Pancreas (tissue), 10 donors: ENCODE data around the gene TRAF3IP3. TPM values are rescaled to one million over a fixed set of nuclear protein-coding genes. Genes with fewer than 3 reads are reported as not detected.

Experiments used
- ATAC-seq, 4 donors: fragments of 200-7000 bp; cut with Tn5 transposase; one replicate each; pipeline versions ENCODE4 v1.8.0 to v1.9.1; 2020; ENCODE audit warnings: mild to moderate bottlenecking in 4 of 4, moderate library complexity in 4 of 4
- DNase-seq, 6 donors: peaks; one replicate each; pipeline ENCODE4 v3.0.0-alpha.2; 2020
- FAIRE-seq: peaks from 2 replicates; lab custom pipeline; 2012; peaks lifted over from hg19 to GRCh38; lab: Jason Lieb, UNC
- H3K27ac ChIP-seq, 4 donors: fragments of 200-600 bp; sonication (generic); 1 replicate in 3 of 4; 2 replicates in 1 of 4; pipeline versions ENCODE4 v1.5.0 to v1.8.0; 2020
- H3K27me3 ChIP-seq, 4 donors: fragments of 200-600 bp; one replicate each; pipeline ENCODE4 v1.8.0; 2021
- H3K36me3 ChIP-seq, 3 donors: fragments of 200-600 bp; sonication (generic) in 1 of 3; one replicate each; pipeline versions ENCODE4 v1.5.0 to v1.8.0; 2020 to 2021
- H3K4me1 ChIP-seq, 3 donors: fragments of 200-600 bp; one replicate each; pipeline ENCODE4 v1.8.0; 2021
- H3K4me3 ChIP-seq, 4 donors: fragments of 200-600 bp; sonication (generic) in 2 of 4; one replicate each; pipeline versions ENCODE4 v1.5.0 to v1.8.0; 2020 to 2021
- H3K9me3 ChIP-seq, 4 donors: fragments of 200-600 bp; one replicate each; pipeline ENCODE4 v1.8.0; 2021
- WGBS, 2 donors: extraction: QIAGEN DNeasy Blood & Tissue Kit; methylation state at CpG; one replicate each; pipeline ENCODE4 v1.1.7; 2013; 5-methylcytosine and 5-hydroxymethylcytosine counted together
- intact Hi-C, 3 donors: fragments of 100-400 bp; cut with DNase I; formaldehyde crosslinking; loops; one replicate each; pipeline versions ENCODE4 v1.11.1 to v1.14.2; 2022
- polyA plus RNA-seq, 2 donors: library from polyadenylated mRNA; stranded (reverse); fragments of 200-250 nt; gene quantifications; one replicate each; pipeline ENCODE4 v1.2.3, GENCODE V29; 2013
- total RNA-seq, 6 donors: library from RNA; stranded (reverse); fragmentation: NEBNext Ultra II Directional in 4 of 6; extraction: Animal tissue kit (Norgen Biotek cat#: 25700) in 4 of 6; gene quantifications; one replicate each; pipeline versions ENCODE4 v1.2.1 to v1.2.4, GENCODE V29; 2021 to 2023
- TF ChIP-seq, protein P1 (sequence below), 4 donors: fragments of 200-600 bp; sonication (generic) in 3 of 4; IDR thresholded peaks; one replicate each; pipeline versions ENCODE4 v1.5.0 to v1.8.0; 2021; ENCODE audit warnings: antibody characterized with exemption in 4 of 4
- donor health status: healthy with polysubstance abuse.
- donor health status: DM: no; HTN: no; CAD: no; lungs with moderate emphysema.
- donor health status: DM: no; HTN: no; CAD: no.
- donor health status: control.
- donor health status: control.
- donor health status: Bipolar disorder and iron deficiency.
- donor health status: DM: yes; HTN: yes; CAD: no.
- donor health status: DM: no; HTN: no; CAD: no.
- donor health status: DM: no; HTN: no; CAD: no.
- donor health status: DM: yes; HTN: yes; CAD: no.

TRAF3IP3 gene
- total and polyA plus RNA-seq, 8 donors = 0.42 to 5.5 (median 1.5) TPM

DNA sequence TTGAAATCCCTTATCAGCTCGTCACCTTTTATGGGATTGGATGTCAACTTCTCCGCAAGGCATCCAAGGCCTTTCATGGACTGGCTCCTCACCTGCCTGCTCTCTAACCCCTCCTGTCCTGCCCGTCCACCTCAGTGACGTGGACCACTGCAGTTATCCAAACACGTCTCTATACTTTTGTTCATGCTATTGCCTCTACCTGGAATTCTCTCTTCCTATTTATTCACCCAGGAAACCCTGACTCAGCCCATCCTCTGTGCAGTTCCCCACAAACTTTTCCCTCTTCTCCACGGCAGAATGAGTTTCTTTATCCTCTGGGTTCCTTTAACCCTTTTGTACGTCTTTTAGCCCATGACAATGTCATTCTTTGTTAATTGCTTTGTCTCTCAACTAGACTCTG lies 66.9 kb downstream of the TRAF3IP3 start:
- intact Hi-C loops = no loop called here
- WGBS, 2 donors = 31 to 34% methylated on average over 7 of the region's 7 CpGs
- no peak overlapping the region for H3K4me3 ChIP-seq

DNA sequence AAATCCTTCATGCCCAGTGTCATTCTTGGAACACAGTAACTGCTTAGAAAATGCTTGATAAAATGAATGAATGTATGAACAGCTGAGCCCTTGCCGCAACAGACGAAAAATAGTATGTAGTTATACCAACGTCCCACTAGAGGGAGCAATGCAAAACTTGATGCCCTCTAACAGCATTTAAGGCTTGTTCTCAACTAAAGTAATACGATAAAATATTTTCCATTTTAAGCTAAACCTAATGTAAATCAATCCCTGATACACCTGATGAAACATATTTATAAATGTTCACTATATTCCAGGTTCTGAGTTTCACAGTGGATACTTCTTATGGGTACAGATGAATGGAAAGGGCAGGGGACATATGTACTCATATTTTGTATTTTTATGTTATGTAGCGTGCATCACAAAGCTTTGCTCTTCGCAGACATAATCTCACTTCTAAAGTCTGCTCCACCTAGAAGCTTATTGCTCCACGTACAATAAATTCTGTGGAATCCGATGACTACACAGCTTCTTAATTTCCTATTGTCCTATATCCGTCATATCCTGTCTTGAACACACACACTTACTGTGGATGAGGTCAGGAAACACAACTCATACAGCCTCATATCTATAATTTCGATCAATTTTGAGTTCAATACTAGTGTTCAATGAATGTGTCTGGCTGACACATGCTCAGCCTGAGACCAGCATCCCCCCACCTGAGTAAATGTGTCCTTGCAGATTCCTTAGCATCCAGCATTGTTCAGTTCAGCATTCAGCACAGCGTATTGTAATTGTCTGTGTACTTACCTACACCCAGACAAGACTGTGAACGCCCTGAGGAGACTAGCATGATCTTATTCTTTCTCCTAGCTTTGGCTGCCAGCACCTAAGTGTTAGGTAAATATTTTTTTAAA lies 67.5 kb downstream of the TRAF3IP3 start:
- no peaks in the 10 kb centered on the region for H3K9me3 ChIP-seq
- peaks cover 0 to 4% (median 0%) of the 10 kb centered on the region in 3 donors for H3K4me1 ChIP-seq
- peak; percentile 29 to 64 (median 56) for ATAC-seq
- H3K4me3 ChIP-seq = no peak overlapping the region
- FAIRE-seq = peak; percentile 45
- WGBS, 2 donors = 29 to 35% methylated on average over 12 of the region's 12 CpGs
- no peak for DNase-seq
- no peak overlapping the region for H3K27ac ChIP-seq
- no peaks in the 10 kb centered on the region for H3K27me3 ChIP-seq
- TF ChIP-seq, protein P1, sequence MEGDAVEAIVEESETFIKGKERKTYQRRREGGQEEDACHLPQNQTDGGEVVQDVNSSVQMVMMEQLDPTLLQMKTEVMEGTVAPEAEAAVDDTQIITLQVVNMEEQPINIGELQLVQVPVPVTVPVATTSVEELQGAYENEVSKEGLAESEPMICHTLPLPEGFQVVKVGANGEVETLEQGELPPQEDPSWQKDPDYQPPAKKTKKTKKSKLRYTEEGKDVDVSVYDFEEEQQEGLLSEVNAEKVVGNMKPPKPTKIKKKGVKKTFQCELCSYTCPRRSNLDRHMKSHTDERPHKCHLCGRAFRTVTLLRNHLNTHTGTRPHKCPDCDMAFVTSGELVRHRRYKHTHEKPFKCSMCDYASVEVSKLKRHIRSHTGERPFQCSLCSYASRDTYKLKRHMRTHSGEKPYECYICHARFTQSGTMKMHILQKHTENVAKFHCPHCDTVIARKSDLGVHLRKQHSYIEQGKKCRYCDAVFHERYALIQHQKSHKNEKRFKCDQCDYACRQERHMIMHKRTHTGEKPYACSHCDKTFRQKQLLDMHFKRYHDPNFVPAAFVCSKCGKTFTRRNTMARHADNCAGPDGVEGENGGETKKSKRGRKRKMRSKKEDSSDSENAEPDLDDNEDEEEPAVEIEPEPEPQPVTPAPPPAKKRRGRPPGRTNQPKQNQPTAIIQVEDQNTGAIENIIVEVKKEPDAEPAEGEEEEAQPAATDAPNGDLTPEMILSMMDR (IDR thresholded peaks at IDR 0.05) = peak; percentile 30 to 77 (median 49)
- intact Hi-C loops = no loop called here
- no peaks in the 10 kb centered on the region for H3K36me3 ChIP-seq

More for the DNA sequence above, 66.9 kb downstream of the TRAF3IP3 start:
- no peak overlapping the region for H3K27ac ChIP-seq
- TF ChIP-seq, protein P1 (IDR thresholded peaks at IDR 0.05) = no peak
- no peaks in the 10 kb centered on the region for H3K36me3 ChIP-seq
- ATAC-seq (no peak), DNase-seq (no peak), FAIRE-seq (no peak)
- no peaks in the 10 kb centered on the region for H3K9me3 ChIP-seq
- H3K4me1 ChIP-seq = peaks cover 0 to 4% (median 0%) of the 10 kb centered on the region in 3 donors
- H3K27me3 ChIP-seq = no peaks in the 10 kb centered on the region

DNA sequence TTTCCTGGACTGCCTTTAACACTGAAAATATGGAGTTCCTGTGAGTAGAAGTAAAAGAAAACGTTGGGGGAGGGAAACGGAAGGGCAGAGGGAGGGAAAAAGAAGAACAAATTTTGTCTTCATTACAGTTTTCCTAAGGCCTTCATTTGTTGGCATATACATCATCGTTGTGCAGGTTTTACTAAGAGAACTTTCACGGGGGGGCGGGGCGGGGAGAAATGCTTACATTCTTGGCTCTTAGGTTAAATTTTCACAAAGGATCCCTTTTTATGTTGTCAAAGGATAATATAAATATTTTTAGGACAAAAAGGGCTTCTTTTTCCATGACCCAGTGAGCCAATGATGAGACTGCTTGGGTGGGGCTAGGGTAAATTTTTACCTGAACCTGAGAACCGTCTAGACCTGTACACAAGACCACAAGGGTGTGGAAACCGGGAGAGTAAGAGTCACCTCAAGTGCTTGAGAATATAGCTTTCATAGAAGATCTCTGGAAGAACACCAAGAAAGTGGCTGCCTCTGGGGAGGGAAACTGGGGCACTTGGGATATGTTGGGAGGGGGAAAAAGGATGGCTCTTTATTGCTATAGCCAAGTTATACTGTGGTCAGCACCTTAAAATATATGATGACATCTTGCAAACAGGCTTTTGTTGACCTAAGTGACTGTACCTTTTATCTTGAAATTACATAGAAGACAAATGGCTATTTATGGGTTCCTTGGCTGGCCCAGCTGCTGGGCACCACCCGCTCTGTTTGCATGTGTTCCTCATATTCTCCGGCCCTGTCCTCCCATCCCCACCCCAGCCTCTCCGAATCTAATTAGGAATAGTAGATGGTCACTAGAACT lies 70.0 kb downstream of the TRAF3IP3 start:
- ATAC-seq = no peak
- Histone ChIP-seq H3K4me3 (no peak overlapping the region), H3K4me1 (peaks cover 0 to 10% (median 8%) of the 10 kb centered on the region in 3 donors), H3K36me3 (peaks cover 0 to 2% (median 0%) of the 10 kb centered on the region in 3 donors), H3K9me3 (no peaks in the 10 kb centered on the region), H3K27ac (no peak overlapping the region), H3K27me3 (no peaks in the 10 kb centered on the region)
- TF ChIP-seq, protein P1 (IDR thresholded peaks at IDR 0.05) = no peak
- FAIRE-seq = no peak
- intact Hi-C loops = no loop called here
- no peak for DNase-seq
- WGBS, 2 donors = 56 to 67% methylated on average over 11 of the region's 11 CpGs

DNA sequence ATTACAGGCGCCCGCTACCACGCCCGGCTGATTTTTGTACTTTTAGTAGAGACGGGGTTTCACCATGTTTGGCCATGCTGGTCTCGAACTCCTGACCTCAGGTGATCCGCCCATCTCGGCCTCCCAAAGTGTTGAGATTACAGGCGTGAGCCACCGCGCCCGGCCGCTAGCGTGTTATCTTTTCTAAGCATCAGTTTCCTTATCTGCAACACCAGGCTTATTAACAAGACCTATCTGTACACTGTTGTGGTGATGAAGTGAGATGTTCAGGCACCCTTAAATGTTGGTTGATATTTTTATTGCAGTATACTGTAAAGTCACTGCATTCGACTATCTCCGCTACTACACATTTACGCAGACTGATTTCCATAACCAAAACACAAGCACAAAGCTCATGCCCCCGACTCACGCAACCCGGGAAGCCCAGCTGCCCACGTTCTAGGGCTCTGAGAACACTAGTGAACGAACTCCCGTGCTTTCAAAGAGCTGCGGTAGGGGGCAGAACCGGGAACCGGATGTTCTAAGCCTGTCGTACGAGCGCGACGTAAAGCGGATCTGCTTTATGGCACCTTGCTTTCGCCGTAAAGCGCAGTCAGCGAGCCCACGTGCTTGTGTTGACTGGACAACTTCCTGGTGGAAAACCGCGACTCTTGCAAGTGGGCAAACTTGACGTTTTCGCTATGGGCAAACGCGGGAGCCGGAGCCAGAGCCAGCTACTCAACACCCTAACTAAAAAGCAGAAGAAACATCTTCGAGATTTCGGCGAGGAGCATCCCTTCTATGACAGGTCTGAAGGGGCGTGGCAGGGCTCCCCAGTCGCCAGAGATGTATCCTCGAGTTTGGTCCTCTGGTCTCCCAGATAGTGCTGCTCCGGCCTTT lies 71.8 kb downstream of the TRAF3IP3 start, which contains the start of gene UTP25:
TSS of gene UTP25 (plus strand) at position 589 of the 879 bp plus-strand sequence. CDS start at position 681, 92 bp downstream.
- 17 to 19% methylated on average over 51 of the region's 51 CpGs for WGBS, 2 donors
- DNase-seq = peak; percentile 87 to 95 (median 92)
- Histone ChIP-seq H3K36me3 (peaks cover 0 to 20% (median 0%) of the 10 kb centered on the region in 3 donors), H3K9me3 (no peaks in the 10 kb centered on the region), H3K4me1 (peaks cover 0 to 10% (median 8%) of the 10 kb centered on the region in 3 donors), H3K27me3 (no peaks in the 10 kb centered on the region), H3K27ac (peak within 1 kb of the TSS; percentile 22 to 69 (median 48)), H3K4me3 (peak within 1 kb of the TSS; percentile 68 to 80 (median 76))
- intact Hi-C loops = no loop called here
- peak; percentile 96 to 99 (median 98) for ATAC-seq
- TF ChIP-seq, protein P1 (IDR thresholded peaks at IDR 0.05) = peak; percentile 46 to 58 (median 50)
- peak; percentile 76 for FAIRE-seq
